HCT116 (cell line): Measurements from ENCODE around the gene LBR.

Experiments
- POLR2A ChIP-seq: IDR thresholded peaks from 2 replicates; pipeline ENCODE4 v1.7.0; 2011; ENCODE audit warnings: borderline replicate concordance; ENCODE audit not compliant: insufficient read depth, insufficient read length; ENCODE audit errors: extremely low read depth
- TF ChIP-seq, protein P1 (sequence below), 3 experiments: fragments of 200-600 bp in 1 of 3; sonication (generic) in 1 of 3; IDR thresholded peaks in 2 of 3; conservative IDR thresholded peaks in 1 of 3; 2 replicates each; pipeline ENCODE4 v1.5.1; 2012 to 2017; ENCODE audit warnings: low read depth in 2 of 3, low read length in 2 of 3, antibody characterized with exemption in 1 of 3, borderline replicate concordance in 1 of 3, control low read depth in 1 of 3, mild to moderate bottlenecking in 1 of 3, mixed read lengths in 1 of 3, mixed run types in 1 of 3, moderate library complexity in 1 of 3; ENCODE audit not compliant: insufficient read depth in 1 of 3

GRCh38 chr1:225435957-225436392 lies 8.1 kb upstream of the LBR start:
- TF ChIP-seq, protein P1, sequence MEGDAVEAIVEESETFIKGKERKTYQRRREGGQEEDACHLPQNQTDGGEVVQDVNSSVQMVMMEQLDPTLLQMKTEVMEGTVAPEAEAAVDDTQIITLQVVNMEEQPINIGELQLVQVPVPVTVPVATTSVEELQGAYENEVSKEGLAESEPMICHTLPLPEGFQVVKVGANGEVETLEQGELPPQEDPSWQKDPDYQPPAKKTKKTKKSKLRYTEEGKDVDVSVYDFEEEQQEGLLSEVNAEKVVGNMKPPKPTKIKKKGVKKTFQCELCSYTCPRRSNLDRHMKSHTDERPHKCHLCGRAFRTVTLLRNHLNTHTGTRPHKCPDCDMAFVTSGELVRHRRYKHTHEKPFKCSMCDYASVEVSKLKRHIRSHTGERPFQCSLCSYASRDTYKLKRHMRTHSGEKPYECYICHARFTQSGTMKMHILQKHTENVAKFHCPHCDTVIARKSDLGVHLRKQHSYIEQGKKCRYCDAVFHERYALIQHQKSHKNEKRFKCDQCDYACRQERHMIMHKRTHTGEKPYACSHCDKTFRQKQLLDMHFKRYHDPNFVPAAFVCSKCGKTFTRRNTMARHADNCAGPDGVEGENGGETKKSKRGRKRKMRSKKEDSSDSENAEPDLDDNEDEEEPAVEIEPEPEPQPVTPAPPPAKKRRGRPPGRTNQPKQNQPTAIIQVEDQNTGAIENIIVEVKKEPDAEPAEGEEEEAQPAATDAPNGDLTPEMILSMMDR (IDR thresholded peaks at IDR 0.05 in 2 of 3, conservative IDR thresholded peaks at IDR 0.05 in 1 of 3; ENCODE audit: borderline replicate concordance in 1 of 3, insufficient read depth in 1 of 3, low read depth in 2 of 3, low read length in 2 of 3), result no peak
- TF ChIP-seq POLR2A, result no peak
